ENCODE data around the gene LPP. TPM values are rescaled to one million over a fixed set of nuclear protein-coding genes. Genes with fewer than 3 reads are reported as not detected.

LPP gene
- total and polyA plus RNA-seq, 2 of the 13 experiments (the other 11 are each of a cell fraction or from before 2014, with no cell fraction given) = 19.2 to 29.9 TPM

- Histone ChIP-seq H3K27me3 (ENCODE audit: control insufficient read depth in 1 of 2, insufficient read depth in 2 of 2, low read length in 2 of 2) (no peaks in the 10 kb centered on the region), H3K4me1 (ENCODE audit: insufficient read depth, low read length) (no peaks in the 10 kb centered on the region), H3K79me2 (ENCODE audit: insufficient read depth, low read length) (no peaks in the 10 kb centered on the region), H3K9me3 (ENCODE audit: low read length) (no peaks in the 10 kb centered on the region), H3K4me2 (ENCODE audit: low read depth, low read length) (no peak overlapping the region), H3K9ac (ENCODE audit: insufficient read depth, low read depth, low read length) (no peak overlapping the region), H4K20me1 (ENCODE audit: insufficient read depth, low read length) (no peaks in the 10 kb centered on the region), H3K4me3 (replicated peaks in 1 of 3; ENCODE audit: insufficient read depth in 1 of 3, low read depth in 2 of 3, low read length in 3 of 3) (no peak overlapping the region), H3K36me3 (replicated peaks in 1 of 2; ENCODE audit: control insufficient read depth in 1 of 2, insufficient read depth in 2 of 2, low read length in 2 of 2) (peaks cover 4 to 10% of the 10 kb centered on the region in 2 experiments; a peak in 4 of 5 replicates), H2AFZ (ENCODE audit: low read length) (no peak overlapping the region), H3K27ac (ENCODE audit: extremely low read length, insufficient read depth, low read length) (no peak overlapping the region)
- intact Hi-C loops (cut with micrococcal nuclease; ENCODE audit: unreplicated experiment) = no loop called here
- FAIRE-seq (no peak), DNase-seq (ENCODE audit: low spot score) (no peak), ATAC-seq (no peak)
- CTCF ChIA-PET (ENCODE audit: low intra/inter-chr PET ratio, low total read pairs) = no interaction called here
- POLR2A ChIA-PET = no interaction called here
- in situ Hi-C loops (cut with HindIII; ENCODE audit: extremely low pct_ligation_motif_present, low pct_unique_long_range_greater_than_20kb) = no loop called here
- WGBS (ENCODE audit: low lambda C conversion rate) = 89% methylated on average over 3 of the region's 3 CpGs
- BruUV-seq (replicated peaks) = no TSS peak
- TF ChIP-seq ZNF562 (CRISPR knock-in tag; IDR thresholded peaks at IDR 0.05; ENCODE audit: borderline replicate concordance) = no peak
Measured at GRCh38 chr3:188760408-188760807, 606.5 kb downstream of the LPP start.

DNA sequence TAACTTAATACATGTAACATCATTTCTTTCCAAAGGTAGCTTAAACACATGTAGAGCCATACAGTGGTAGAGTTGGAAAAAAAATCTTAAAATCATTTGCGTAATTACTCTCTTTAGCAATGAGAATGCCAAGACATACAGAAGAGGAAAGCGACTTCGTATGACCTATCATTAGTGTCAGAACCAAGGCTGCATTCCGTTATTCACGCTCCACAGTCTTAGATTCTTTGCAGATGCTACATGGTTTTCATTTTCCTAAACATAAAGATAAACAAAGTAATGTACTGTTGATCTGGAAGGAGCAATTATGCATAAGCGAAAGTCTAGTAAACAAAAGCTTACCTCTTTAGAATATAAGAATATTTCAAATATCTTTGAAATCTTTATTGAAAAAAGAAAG lies 607.5 kb downstream of the LPP start:
- Histone ChIP-seq H4K20me1 (ENCODE audit: insufficient read depth, low read length) (no peaks in the 10 kb centered on the region), H3K4me3 (replicated peaks in 1 of 3; ENCODE audit: insufficient read depth in 1 of 3, low read depth in 2 of 3, low read length in 3 of 3) (no peak overlapping the region), H3K9me3 (ENCODE audit: low read length) (no peaks in the 10 kb centered on the region), H3K9ac (ENCODE audit: insufficient read depth, low read depth, low read length) (no peak overlapping the region), H3K79me2 (ENCODE audit: insufficient read depth, low read length) (no peaks in the 10 kb centered on the region), H3K27ac (ENCODE audit: extremely low read length, insufficient read depth, low read length) (no peak overlapping the region), H3K4me1 (ENCODE audit: insufficient read depth, low read length) (no peaks in the 10 kb centered on the region), H2AFZ (ENCODE audit: low read length) (no peak overlapping the region), H3K27me3 (ENCODE audit: control insufficient read depth in 1 of 2, insufficient read depth in 2 of 2, low read length in 2 of 2) (no peaks in the 10 kb centered on the region), H3K36me3 (replicated peaks in 1 of 2; ENCODE audit: control insufficient read depth in 1 of 2, insufficient read depth in 2 of 2, low read length in 2 of 2) (peaks cover 4 to 10% of the 10 kb centered on the region in 2 experiments; a peak in 4 of 5 replicates), H3K4me2 (ENCODE audit: low read depth, low read length) (no peak overlapping the region)
- no peak for ATAC-seq
- POLR2A ChIA-PET = no interaction called here
- FAIRE-seq = no peak
- no peak for DNase-seq (ENCODE audit: low spot score)
- TF ChIP-seq KDM5A (IDR thresholded peaks at IDR 0.05; ENCODE audit: borderline replicate concordance, low read length) = no peak
- TF ChIP-seq RFX1 (IDR thresholded peaks at IDR 0.05) = no peak
- TF ChIP-seq NCOA5 (CRISPR knock-in tag; IDR thresholded peaks at IDR 0.05) = no peak
- no peak for TF ChIP-seq CBX5 (CRISPR knock-in tag; IDR thresholded peaks at IDR 0.05; ENCODE audit: borderline replicate concordance)
- TF ChIP-seq ARHGAP35 (CRISPR knock-in tag; IDR thresholded peaks at IDR 0.05; ENCODE audit: borderline replicate concordance) = no peak
- no peak for TF ChIP-seq JUN (CRISPR knock-in tag; IDR thresholded peaks at IDR 0.05)
- no peak for TF ChIP-seq ZNF460 (CRISPR knock-in tag; IDR thresholded peaks at IDR 0.05; ENCODE audit: borderline replicate concordance)
- TF ChIP-seq PREB (CRISPR knock-in tag; IDR thresholded peaks at IDR 0.05) = no peak
- in situ Hi-C loops (cut with HindIII; ENCODE audit: extremely low pct_ligation_motif_present, low pct_unique_long_range_greater_than_20kb) = no loop called here
- intact Hi-C loops (cut with micrococcal nuclease; ENCODE audit: unreplicated experiment) = no loop called here
- BruUV-seq (replicated peaks) = no TSS peak
- 88% methylated on average over 6 of the region's 6 CpGs for WGBS (ENCODE audit: low lambda C conversion rate)
- CTCF ChIA-PET (ENCODE audit: low intra/inter-chr PET ratio, low total read pairs) = no interaction called here
